HG02623 (cell line): ENCODE results near the gene RASAL3.
"Not testable (repeated sequence)": the region's sequence is repeated elsewhere in the genome, so short reads cannot be mapped to it uniquely, and the experiment has no call there.

Experiments used
- ATAC-seq: cut with Tn5 transposase; IDR thresholded peaks from one replicate; pipeline ENCODE4 v1.9.1; 2021; ENCODE audit warnings: moderate library complexity; ENCODE audit not compliant: unreplicated experiment

Gene RASAL3

GRCh38 chr19:15464394-15465385, at the start of gene RASAL3:
Gene RASAL3 (minus strand): TSS chr19:15464544. CDS start chr19:15464358, 186 bp downstream.
- no peak for ATAC-seq

GRCh38 chr19:15511671-15512424, 47.5 kb upstream of the RASAL3 start:
- ATAC-seq = no peak

- no peak for ATAC-seq
Observed at GRCh38 chr19:15508035-15508710, 43.8 kb upstream of the RASAL3 start, which contains the start of gene CYP4F22. Gene CYP4F22 (plus strand): TSS chr19:15508525. CDS start chr19:15525337, 16,812 bp downstream.

- no peak for ATAC-seq
Observed at GRCh38 chr19:15507068-15508034, 43.0 kb upstream of the RASAL3 start.

GRCh38 chr19:15506074-15506571, 41.8 kb upstream of the RASAL3 start:
- ATAC-seq = no peak

- no peak for ATAC-seq
Observed at GRCh38 chr19:15502264-15502663, 37.9 kb upstream of the RASAL3 start.

- ATAC-seq = no peak
Observed at GRCh38 chr19:15501596-15501995, 37.3 kb upstream of the RASAL3 start.

GRCh38 chr19:15498910-15499309, 34.6 kb upstream of the RASAL3 start:
- no peak for ATAC-seq

- ATAC-seq = no peak
Observed at GRCh38 chr19:15498156-15498858, 34.0 kb upstream of the RASAL3 start.

- no peak for ATAC-seq
Observed at GRCh38 chr19:15495151-15495550, 30.8 kb upstream of the RASAL3 start.

GRCh38 chr19:15488489-15489226, 24.3 kb upstream of the RASAL3 start:
- ATAC-seq = no peak

GRCh38 chr19:15487038-15487437, 22.7 kb upstream of the RASAL3 start:
- no peak for ATAC-seq

GRCh38 chr19:15485768-15486167, 21.4 kb upstream of the RASAL3 start:
- not testable (repeated sequence) for ATAC-seq

GRCh38 chr19:15480996-15481395, 16.7 kb upstream of the RASAL3 start:
- ATAC-seq = not testable (repeated sequence)

GRCh38 chr19:15479391-15480345, 15.3 kb upstream of the RASAL3 start, which contains the start of gene PGLYRP2:
Gene PGLYRP2 (minus strand): TSS chr19:15479501. CDS start chr19:15479371, 130 bp downstream.
- no peak for ATAC-seq

GRCh38 chr19:15476325-15476724, 12.0 kb upstream of the RASAL3 start:
- no peak for ATAC-seq

- ATAC-seq = no peak
Observed at GRCh38 chr19:15475611-15476010, 11.3 kb upstream of the RASAL3 start.
